Measurements from ENCODE around the gene E2F2.
A peak's percentile ranks its signal among the peaks of the same experiment; 100 is the strongest.

The E2F2 gene

GRCh38 chr1:23483321-23484252, 47.4 kb downstream of the E2F2 start, which contains the start of gene ASAP3:
ASAP3 (minus strand) TSS chr1:23484179; CDS start chr1:23484133, 46 bp downstream.
- DNase-seq, result peak; percentile 37

GRCh38 chr1:23481904-23482303, 49.1 kb downstream of the E2F2 start:
- DNase-seq, result no peak

GRCh38 chr1:23481026-23481597, 49.9 kb downstream of the E2F2 start:
- DNase-seq, result no peak

GRCh38 chr1:23480187-23481025, 50.6 kb downstream of the E2F2 start:
- no peak for DNase-seq

GRCh38 chr1:23479666-23479941, 51.4 kb downstream of the E2F2 start:
- no peak for DNase-seq

GRCh38 chr1:23478896-23479665, 52.0 kb downstream of the E2F2 start:
- DNase-seq, result no peak

GRCh38 chr1:23477359-23478144, 53.5 kb downstream of the E2F2 start:
- no peak for DNase-seq

- peak; percentile 59 for DNase-seq
Measured at GRCh38 chr1:23475641-23476040, 55.4 kb downstream of the E2F2 start.

- peak; percentile 88 for DNase-seq
Measured at GRCh38 chr1:23475134-23475628, 55.9 kb downstream of the E2F2 start.

- no peak for DNase-seq
Measured at GRCh38 chr1:23473037-23473800, 57.8 kb downstream of the E2F2 start.

- no peak for DNase-seq
Measured at GRCh38 chr1:23472351-23473036, 58.5 kb downstream of the E2F2 start.

- DNase-seq, result no peak
Measured at GRCh38 chr1:23471473-23472075, 59.5 kb downstream of the E2F2 start.

- peak; percentile 66 for DNase-seq
Measured at GRCh38 chr1:23470282-23471070, 60.6 kb downstream of the E2F2 start.

- DNase-seq, result no peak
Measured at GRCh38 chr1:23469372-23469982, 61.6 kb downstream of the E2F2 start.

GRCh38 chr1:23466423-23466989, 64.5 kb downstream of the E2F2 start:
- no peak for DNase-seq

- no peak for DNase-seq
Measured at GRCh38 chr1:23463286-23463685, 67.7 kb downstream of the E2F2 start.

- DNase-seq, result no peak
Measured at GRCh38 chr1:23462766-23463165, 68.3 kb downstream of the E2F2 start.

GRCh38 chr1:23461050-23461449, 70.0 kb downstream of the E2F2 start:
- DNase-seq, result no peak

Measured in fibroblast of skin of scalp (primary cell).